GM18505 (cell line): ENCODE results near the gene TTC9B.
"Not testable (repeated sequence)": the region's sequence is repeated elsewhere in the genome, so short reads cannot be mapped to it uniquely, and the experiment has no call there.

ENCODE experiments used
- ATAC-seq: cut with Tn5 transposase; IDR thresholded peaks from one replicate; pipeline ENCODE4 v1.9.1; 2021; ENCODE audit not compliant: unreplicated experiment
- POLR2A ChIP-seq: IDR thresholded peaks from 4 replicates; pipeline ENCODE4 v1.6.1; 2011; ENCODE audit warnings: borderline replicate concordance; ENCODE audit not compliant: insufficient read depth, insufficient read length; ENCODE audit errors: extremely low read depth

The TTC9B gene

GRCh38 chr19:40219721-40220276, 1.6 kb upstream of the TTC9B start:
- TF ChIP-seq POLR2A, result no peak
- no peak for ATAC-seq

- ATAC-seq, result not testable (repeated sequence)
Measured at GRCh38 chr19:40219029-40219428, 845 bp upstream of the TTC9B start.

GRCh38 chr19:40217027-40217810, 965 bp downstream of the TTC9B start:
- TF ChIP-seq POLR2A, result no peak
- no peak for ATAC-seq

- ATAC-seq, result no peak
- no peak for TF ChIP-seq POLR2A
Measured at GRCh38 chr19:40216777-40217026, 1.5 kb downstream of the TTC9B start.

GRCh38 chr19:40216013-40216776, 2.0 kb downstream of the TTC9B start:
- ATAC-seq, result no peak
- no peak for TF ChIP-seq POLR2A

- no peak for TF ChIP-seq POLR2A
- no peak for ATAC-seq
Measured at GRCh38 chr19:40214936-40215335, 3.2 kb downstream of the TTC9B start.

- TF ChIP-seq POLR2A, result no peak
- ATAC-seq, result no peak
Measured at GRCh38 chr19:40213882-40214570, 4.2 kb downstream of the TTC9B start.

- no peak for ATAC-seq
- TF ChIP-seq POLR2A, result no peak
Measured at GRCh38 chr19:40213251-40213829, 4.8 kb downstream of the TTC9B start.

GRCh38 chr19:40210889-40211288, 7.3 kb downstream of the TTC9B start:
- TF ChIP-seq POLR2A, result no peak
- ATAC-seq, result no peak

- no peak for TF ChIP-seq POLR2A
- ATAC-seq, result no peak
Measured at GRCh38 chr19:40208602-40209001, 9.6 kb downstream of the TTC9B start.

- no peak for ATAC-seq
- TF ChIP-seq POLR2A, result no peak
Measured at GRCh38 chr19:40205760-40206159, 12.4 kb downstream of the TTC9B start.

GRCh38 chr19:40204381-40204780, 13.8 kb downstream of the TTC9B start:
- no peak for TF ChIP-seq POLR2A
- ATAC-seq, result no peak

GRCh38 chr19:40200341-40201099, 17.7 kb downstream of the TTC9B start:
- no peak for TF ChIP-seq POLR2A
- no peak for ATAC-seq
